ENCODE results near the gene TUBAL3.
"Not testable (repeated sequence)": the region's sequence is repeated elsewhere in the genome, so short reads cannot be mapped to it uniquely, and the experiment has no call there.

Gene TUBAL3

DNA sequence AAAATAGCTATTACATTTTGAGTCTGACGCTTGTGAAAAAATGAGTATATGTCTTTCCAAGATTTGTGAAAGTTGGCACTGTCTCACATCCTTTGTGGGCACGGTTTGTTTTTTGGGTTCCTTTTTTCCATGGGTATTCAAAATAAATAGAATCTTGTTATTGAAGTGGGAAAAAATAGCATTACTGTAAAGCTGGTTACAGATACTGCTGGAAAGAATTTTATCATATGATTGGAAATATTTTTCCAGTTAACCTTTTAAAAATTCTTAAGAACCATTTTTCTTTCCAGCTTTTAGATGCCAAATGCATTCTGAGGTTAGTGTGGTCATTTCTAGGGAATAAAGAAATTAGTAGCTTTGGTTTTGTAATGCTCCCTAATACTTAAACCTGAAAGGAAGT is 19.1 kb upstream of the TUBAL3 start:
- no peak for DNase-seq (ENCODE audit: low spot score)

DNA sequence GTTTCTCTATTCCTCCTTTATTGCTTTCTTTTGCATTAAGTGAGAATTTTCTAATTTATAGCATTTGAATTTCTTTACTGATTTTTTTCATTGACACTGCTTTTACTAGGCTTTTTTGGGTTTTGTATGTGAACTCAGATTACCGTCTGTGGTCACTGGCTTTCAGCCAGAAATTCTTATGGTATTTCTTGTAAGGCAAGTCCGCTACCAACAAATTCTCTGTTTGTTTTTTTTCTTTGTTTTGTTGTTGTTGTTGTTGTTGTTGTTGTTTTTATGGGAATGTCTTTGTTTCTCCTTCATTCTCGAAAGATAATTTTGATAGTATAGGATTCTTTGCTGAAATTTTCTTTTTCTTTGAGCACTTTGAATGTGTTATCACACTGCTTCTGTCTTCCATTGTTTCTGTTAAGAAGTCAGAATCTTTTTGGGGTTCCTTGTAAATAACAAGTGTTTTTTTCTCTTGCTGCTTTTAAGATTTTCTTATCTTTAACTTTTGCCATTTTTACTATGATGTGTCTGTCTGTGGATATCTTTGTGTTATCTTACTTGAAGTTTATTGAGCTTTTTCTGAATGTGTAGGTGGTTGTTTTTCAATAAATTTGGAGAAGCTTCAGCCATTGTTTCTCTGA is 15.0 kb upstream of the TUBAL3 start:
- no peak for DNase-seq (ENCODE audit: low spot score)

DNA sequence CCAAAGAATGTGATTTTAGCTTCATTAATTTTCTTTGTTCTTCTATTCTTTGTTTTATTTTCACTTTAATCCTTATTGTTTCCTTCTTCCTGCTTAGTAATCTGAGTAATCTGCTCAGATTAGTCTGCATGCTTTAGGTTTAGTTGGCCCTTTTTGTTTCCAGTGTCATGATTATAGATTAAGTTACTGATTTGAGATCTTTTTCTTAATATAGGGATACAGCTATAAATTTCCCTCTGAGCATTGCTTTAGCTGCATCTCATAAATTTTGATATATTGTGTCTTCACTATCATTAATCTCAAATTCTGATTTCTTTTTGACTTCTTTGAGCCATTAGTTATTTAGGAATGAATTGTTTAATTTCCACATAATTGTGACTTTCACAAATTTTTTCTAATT is 14.0 kb upstream of the TUBAL3 start:
- DNase-seq (ENCODE audit: low spot score) = no peak

DNA sequence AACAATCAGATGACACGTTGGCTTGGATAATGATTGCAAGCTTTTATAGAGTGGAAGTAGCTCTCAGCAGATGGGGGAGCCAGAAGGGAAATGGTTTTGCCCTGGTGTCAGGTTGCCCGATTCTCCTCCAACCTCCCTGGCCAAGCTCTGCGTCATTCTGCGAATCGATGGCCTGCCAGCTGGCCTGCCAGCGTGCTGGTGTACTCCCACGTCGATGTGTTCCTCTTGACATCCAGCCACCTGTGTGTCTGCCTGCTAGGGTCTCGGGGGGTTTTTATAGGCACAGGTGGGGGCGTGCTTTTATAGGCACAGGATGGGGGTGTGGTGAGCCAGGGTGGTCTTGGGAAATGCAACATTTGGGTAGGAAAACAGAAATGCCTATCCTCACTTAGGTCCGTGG is 12.4 kb upstream of the TUBAL3 start:
- DNase-seq (ENCODE audit: low spot score) = no peak

DNA sequence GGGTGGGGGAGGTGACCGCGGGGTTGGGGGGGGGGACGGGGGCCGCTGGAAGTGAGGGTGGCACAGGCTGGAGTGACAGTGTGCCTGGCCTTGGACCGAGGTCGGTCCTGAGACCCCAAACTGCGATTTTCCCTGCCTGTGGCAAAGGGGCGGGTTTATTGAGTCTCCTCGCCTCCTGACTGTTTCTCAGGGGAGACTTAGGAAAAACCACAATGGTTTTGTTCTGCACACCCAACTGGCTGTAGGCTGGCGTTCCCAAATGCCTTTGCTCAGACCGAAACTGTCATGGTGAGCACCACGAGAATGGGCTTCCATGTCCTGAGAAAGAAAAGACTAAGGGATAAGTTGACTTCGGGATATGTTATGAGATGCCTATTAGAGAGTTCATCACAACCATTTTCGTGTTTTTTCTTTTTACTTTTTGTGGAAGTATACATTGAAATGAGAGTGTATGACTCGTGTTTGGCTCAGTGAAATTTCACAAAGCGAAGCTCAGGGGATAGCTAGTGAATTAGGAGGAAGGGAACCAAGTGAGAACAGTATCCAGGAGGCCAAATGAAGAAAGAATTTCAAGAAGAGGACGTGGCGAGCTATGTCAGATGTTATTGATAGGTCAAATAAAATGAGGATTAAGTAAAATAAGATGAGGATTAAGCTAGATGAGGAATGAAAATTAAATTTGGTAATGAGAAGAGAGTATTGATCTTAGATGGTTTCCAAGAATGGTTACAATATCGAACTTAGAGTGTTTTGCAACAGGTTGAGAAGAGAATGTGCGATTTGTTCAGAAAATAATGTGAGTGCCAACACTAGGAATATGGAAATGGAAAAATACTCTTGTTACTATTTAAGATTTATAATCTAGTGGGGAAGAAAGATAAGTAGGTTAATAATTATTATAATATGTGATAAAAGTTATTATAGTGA is 8.6 kb upstream of the TUBAL3 start:
- no peak for DNase-seq (ENCODE audit: low spot score)

DNA sequence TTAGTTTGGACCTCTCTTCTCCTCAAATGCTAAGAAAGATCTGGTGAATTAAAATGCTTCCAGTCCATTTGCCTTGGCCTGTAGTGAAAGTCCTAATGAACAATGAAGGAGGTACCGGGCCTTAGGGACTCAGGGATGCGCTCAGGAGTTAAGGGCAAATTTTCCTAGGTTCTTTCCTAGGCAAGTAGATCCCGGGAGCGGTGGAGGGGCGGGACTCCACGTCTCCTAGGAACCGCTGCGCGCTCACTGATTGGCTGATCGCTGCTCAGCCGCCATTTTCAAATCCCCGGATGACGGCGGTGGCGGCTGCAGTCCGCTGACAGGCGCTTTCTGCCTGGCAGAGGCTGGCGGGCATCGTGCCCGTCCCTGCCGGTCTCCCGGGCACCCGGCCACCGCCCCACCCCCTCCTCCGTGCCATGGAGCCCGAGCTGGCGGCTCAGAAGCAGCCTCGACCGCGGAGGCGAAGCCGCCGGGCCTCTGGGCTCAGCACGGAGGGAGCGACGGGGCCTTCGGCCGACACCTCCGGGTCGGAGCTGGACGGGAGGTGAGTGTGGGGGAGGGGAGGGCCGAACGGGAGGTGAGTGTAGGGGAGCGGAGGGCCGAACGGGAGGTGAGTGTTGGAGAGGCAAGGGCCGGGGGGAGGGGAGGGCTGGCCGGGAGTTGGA is 7.8 kb upstream of the TUBAL3 start, which contains the start of gene NET1:
Gene NET1 (plus strand): TSS at position 281 of the 665 bp plus-strand sequence. CDS start 136 bp downstream, at position 417.
- peak; percentile 52 for DNase-seq (ENCODE audit: low spot score)

DNA sequence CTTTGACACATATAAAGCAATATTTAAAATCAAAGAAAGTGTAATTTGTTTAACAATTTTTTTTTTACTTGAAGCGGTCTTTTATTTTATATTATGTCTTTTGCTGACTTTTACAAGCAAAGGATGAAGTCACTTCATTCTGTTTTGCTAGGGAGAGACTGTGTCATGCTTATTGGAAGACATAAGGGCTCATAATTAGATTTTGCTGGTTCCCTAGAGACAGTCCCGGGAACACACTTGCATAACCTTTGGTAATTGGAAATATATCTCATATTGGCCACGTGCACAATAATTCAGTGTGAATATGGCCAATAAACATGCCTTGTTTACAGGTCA is 7.3 kb upstream of the TUBAL3 start:
- no peak for DNase-seq (ENCODE audit: low spot score)

DNA sequence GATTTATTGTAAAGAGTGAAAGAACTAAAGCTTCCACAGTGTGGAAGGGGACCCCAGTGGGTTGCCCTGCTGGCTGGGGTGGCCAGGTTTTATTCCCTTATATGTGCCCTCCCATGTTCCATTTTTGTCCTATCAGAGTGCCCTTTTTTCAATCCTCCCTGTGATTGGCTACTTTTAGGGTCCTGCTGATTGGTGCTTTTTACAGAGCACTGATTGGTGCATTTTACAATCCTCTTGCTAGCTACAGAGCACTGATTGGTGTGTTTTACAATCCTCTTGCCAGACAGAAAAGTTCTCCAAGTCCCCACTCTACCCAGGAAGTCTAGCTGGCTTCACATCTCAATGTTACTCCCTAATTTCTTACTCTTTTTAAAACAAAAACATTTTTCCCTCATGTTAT is 6.2 kb upstream of the TUBAL3 start:
- not testable (repeated sequence) for DNase-seq (ENCODE audit: low spot score)

DNA sequence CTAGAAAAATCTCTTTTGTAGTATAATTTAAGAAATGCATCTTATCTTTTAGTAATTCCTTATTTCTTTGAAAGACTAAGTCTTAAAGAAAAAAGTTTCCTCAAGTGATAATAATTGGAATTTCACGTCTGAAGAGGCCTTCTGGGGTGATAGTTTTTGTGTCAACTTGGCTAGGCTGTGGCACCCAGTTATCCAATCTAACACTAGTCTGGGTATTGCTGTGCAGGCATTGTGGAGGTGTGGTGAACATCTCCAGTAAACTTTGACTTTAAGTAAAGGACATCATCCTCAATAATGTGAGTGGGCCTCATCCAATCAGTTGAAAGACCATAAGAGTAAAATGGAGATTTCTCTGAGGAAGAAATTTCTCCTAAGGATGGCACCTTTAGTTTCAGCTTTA is 2.3 kb upstream of the TUBAL3 start:
- no peak for DNase-seq (ENCODE audit: low spot score)

DNA sequence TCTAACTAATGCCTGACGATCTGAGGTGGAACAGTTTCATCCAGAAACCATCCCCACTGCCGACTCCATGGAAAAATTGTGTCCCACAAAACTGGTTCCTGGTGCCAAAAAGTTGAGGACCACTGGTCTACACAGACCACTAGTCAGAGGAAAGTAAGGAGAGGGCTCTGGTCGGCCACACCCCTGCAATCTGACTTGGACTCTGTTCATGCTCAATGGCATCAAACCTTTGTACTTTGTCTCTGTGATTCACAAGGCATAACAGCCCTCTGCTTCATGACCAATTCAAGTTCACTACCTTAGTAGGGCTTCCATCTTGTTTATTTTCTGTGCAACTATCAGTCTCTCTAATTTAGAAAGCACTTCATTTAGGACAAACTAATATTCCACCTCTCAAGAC is 1.8 kb downstream of the TUBAL3 start:
- DNase-seq (ENCODE audit: low spot score) = no peak

DNA sequence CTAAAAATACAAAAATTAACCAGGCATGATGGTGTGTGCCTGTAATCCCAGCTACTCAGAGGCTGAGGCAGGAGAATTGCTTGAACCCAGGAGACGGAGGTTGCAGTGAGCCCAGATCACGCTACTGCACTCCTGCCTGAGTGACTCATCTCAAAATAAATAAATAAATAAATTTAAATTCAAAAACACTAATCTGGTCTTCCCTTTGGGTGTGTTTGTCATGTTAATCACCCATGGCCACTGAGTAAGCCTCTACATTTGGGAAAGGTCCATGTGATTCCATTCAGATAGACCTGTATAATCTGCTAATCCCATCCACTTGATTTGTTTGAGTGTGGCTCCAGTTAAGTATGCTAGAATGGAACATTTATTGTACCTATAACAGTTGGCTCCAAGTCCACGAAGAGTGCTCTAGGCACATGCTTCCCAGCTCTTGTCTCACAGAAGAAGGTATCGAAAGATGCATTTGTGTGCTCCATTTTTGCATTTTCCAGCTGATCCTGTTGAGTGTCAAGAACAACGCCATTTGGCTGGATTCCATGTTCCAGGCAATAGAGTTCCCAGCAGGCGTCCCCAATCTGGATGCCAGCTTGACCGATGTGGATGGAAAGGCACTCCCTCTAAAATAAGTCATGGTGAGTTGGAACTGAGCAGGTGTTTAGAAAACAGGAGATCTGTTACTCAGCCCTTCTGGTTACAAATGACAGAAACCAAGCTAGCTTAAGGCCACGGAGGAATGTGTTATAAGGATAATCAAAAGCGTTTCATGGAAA is 4.0 kb downstream of the TUBAL3 start:
- DNase-seq (ENCODE audit: low spot score) = no peak

DNA sequence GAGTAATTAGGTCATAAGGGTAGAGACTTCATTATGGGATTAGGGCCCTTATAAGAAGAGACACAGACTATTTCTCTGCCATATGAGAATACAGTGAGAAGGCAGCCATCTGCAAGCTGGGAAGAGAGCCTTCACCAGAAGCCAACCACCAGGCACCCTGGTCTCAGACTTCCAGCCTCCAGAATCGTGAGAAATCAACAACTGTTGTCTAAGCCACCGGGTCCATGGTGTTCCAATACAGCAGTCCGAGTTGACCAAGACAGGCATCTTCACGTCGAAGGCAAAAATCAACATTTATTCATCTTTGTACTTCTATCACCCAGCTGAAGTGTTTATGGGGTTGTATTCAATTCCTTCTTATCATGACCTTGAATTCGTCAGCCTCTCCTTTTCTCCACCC is 5.3 kb downstream of the TUBAL3 start:
- DNase-seq (ENCODE audit: low spot score) = no peak

DNA sequence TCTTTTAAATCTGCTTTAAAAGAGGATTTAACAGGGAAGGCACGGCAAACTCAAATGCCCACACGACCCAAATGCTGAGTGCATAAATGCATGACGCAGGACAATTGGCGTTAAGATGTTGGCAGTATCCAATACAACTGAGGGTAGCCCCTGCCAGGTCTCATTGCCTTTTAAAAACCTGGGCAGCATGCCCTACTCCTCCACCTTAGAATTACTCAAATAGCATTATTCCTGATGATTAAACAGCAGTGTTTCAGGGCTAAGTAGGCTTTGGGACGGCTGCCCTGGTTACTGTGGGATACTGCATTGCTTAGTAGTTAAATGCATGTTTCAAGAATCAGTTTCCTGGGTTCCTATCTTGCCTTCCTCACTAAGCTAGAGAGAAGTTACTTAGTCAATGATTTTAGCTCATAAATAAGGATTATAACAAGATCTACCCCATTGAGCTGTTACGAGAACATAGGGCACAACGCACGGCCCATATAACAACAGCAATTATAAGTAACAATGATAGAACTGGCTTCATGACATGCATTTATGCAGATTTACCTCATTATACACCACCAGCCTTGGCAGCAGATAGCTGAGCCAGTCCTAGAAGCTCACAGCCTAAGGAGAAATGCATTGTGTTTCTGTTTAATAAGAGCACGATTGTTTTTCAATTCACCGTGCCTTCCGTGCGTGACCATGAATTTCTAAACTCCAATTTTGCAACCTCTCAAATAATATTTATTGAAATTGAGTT is 7.9 kb downstream of the TUBAL3 start:
- no peak for DNase-seq (ENCODE audit: low spot score)

DNA sequence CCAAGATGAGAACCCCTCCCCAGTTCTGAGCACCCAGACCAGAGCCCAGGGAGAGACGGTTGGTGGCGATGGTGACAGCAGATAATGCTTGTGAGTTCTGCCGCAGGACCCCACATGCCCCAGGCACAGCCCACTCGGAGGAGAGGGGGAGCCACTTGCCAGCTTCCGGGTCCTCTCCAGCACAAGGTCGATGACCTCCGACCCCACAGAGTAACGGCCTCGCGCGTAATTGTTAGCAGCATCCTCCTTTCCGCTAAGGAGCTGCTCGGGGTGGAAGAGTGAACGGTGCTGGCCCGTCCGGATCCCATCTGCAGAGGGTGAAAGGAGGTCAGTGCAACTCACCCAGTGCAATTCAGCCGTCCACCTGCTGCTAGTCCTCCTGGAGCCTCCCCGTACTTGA is 9.5 kb downstream of the TUBAL3 start:
- no peak for DNase-seq (ENCODE audit: low spot score)

DNA sequence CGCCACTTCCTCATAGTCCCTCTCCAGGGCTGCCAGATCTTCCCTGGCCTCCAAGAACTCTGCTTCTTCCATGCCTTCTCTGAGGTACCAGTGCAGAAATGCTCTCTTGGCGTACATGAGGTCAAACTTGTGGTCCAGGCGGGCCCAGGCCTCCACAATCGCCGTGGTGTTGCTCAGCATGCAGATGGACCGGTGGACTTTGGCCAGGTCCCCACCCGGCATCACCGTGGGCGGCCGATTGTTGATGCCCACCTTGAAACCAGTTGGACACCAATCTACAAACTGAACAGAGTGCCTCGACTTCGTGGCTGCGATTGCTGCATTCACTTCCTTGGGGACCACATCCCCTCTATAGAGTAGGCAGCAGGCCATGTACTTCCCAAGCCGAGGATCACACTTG is 11.1 kb downstream of the TUBAL3 start:
- no peak for DNase-seq (ENCODE audit: low spot score)

DNA sequence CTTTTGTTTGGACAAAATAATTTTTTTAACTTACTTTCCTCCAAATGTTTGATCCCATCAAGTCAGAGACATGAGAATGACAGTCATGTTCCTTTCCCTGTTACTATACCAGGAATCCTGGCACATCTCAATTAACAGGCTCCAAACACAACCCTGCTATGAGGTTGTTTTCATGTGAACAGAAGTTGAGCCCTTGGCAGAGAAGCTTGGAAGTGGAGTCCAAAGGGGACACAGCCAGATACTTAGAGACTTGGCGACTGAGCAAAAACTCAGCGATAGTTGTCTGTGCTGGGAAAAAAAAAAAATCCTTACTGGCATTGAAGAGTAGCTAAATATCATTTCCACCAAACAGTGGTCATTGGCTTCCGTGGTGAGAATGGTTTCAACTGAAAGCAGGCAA is 12.8 kb downstream of the TUBAL3 start:
- DNase-seq (ENCODE audit: low spot score) = no peak

DNA sequence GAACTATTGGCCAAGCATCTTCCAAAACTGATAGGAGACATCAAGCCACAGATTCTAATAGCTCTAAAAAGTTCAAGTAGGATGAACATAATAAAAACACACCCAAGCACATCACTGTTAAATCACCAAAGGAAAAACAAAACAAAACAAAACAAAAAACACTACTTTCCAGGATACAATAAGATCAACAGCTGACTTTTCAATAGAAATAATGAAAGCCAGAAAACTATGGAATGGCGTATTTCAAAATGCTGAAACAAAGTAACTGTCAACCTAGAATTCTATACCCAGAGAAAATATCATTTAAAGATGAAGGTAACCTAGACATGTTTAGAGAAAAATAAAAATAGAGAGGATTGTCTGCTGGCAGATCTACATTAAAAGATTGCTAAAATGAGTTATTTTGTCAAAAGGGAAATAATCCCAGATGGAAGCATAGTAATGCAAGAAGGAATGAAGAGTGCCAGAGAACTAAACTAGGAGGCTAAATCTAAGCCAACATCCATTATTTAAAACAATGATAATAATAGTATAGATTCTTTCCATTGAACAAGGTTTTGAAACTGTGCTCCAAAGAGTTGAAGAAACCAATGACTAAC is 13.9 kb downstream of the TUBAL3 start:
- DNase-seq (ENCODE audit: low spot score) = no peak

DNA sequence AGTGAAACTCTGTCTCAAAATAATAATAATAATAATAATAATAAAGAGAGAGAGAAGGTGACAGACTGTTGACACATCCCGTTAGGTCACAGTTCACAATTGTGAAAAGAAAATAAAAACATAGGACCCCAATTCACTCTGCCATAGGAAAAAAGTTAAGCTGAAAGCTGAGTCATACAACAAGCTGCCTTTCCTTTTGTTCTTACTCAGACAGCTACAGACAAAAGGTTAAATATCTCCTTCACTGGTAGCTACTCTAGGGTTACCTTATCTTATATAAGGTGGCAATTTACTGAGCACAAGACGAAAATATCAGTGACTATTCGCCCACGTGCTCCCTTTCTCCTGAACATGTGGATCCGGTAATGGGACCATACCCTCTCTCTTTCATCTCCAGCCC is 17.5 kb downstream of the TUBAL3 start:
- DNase-seq (ENCODE audit: low spot score) = no peak

DNA sequence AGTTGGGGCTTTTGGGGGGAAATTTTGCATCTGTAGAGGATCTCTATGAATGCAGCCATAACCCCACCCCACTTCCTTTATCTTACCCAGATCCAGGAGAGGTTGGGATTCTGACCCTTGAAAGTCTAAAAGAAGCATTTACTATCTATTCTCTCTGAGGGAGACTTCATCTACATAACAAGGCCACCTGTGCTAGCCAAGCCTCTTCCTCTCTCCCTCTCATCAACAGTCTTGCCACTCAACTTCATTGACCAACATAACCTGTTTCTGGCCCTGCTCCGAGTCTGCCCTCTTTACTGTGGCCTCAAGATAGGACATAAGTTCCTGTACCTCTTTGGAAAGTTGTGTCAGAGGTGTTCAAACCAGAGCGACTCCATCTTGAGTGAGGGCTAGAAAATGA is 19.4 kb downstream of the TUBAL3 start:
- no peak for DNase-seq (ENCODE audit: low spot score)

DNA sequence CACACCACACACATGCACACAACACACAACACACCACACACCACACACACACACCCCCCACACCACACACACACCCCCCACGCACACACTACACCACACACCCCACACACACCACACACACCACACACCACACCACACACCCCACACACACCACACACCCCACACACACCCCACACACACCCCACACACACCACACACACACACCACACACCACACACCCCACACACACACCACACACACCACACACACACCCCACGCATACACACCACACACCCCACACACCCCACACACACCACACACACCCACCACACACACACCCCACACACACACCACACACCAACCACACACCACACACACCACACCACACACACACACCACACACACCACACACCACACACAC is 23.4 kb downstream of the TUBAL3 start:
- no peak for DNase-seq (ENCODE audit: low spot score)

DNA sequence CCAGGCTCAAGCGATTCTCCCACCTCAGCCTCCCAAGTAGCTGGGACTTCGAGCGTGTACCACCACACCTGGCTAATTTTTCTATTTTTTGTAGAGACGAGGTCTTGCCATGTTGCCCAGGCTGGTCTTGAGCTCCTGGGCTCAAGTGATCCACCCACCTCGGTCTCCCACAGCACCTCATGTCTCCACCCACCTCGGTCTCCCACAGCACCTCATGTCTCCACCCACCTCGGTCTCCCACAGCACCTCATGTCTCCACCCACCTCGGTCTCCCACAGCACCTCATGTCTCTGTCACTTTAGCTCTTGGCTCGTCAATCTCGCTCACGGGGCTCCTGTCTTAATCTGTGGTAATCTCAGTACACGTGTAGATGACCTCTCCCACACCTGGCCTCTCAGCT is 24.2 kb downstream of the TUBAL3 start:
- DNase-seq (ENCODE audit: low spot score) = not testable (repeated sequence)
